Stimulated activated CD8-positive, alpha-beta memory T cell treated with anti-CD3 and anti-CD28 coated beads, Interleukin-2, amount 100 ng/mL, for 48 hours (primary cell): ENCODE measurements around the gene ADAM30.
A peak's percentile ranks its signal among the peaks of the same experiment; 100 is the strongest.
"Not testable (repeated sequence)": the region's sequence is repeated elsewhere in the genome, so short reads cannot be mapped to it uniquely, and the experiment has no call there.

Source experiments
- DNase-seq, 2 donors: peaks; one replicate each; pipeline ENCODE4 v3.0.0-alpha.2; 2020; ENCODE audit warnings: low read depth in 2 of 2

Gene ADAM30

DNA sequence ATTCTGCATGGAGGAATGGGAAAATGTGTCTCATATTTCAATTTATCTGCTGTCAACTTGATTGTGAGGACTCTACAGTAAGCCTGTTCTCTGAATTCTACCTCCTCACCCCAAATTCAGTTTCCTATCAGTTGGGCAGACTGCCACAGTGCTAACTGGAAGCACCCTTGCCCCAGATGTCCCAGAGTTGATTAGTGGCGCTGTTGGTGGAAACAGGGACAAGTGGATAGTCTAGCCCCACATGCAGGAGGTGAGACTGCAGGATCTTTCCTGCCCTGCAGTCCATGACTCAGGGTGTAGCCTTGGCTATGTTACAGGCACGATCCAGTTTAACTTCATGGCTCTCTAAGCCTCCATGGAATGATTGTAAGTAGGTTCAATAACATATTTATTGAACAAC is 22.1 kb downstream of the ADAM30 start:
- no peak for DNase-seq

GRCh38 chr1:119873135-119874015 is 22.9 kb downstream of the ADAM30 start:
- no peak for DNase-seq

DNA sequence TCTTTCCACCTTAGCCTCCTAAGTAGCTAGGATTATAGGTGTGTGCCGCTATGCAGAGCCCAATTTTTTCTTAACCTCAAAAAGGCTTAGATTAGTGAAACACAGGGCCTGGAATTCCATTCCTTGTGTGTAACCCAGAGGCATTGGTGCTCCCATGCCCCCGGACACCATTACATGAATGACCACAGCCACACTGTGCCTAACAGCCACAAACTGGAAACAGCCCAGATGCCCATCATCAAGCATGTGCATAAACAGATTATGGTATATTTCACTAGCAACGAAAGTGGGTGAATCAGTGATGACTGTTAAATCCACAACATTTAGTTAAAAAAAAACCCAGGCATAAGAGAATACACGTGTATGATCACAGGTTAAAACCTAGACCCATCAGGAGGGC is 24.4 kb downstream of the ADAM30 start:
- DNase-seq: no peak

- DNase-seq: peak; percentile 58 to 70
These were observed 25.3 kb downstream of the ADAM30 start for GRCh38 chr1:119870917-119871596.

DNA sequence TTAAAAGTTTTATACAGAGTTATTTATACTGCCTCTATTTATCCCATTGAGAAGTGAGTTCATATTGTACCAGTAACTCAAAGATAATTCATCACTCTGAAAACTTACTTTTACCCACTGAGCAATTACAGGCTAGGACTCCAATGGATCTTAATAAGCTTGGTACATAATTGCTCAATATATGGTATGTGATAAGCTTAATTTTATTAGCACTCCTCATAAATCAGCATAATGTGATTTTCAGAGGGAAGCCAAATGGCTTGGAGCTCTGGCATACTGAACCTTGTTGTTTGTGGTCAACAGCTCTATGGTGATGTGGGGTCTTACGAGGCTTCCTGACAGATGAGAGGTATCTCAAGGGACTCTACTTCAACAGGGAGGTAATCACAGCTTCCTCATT is 26.3 kb downstream of the ADAM30 start:
- DNase-seq: no peak

- no peak for DNase-seq
These were observed 28.1 kb downstream of the ADAM30 start for GRCh38 chr1:119868176-119868575.

DNA sequence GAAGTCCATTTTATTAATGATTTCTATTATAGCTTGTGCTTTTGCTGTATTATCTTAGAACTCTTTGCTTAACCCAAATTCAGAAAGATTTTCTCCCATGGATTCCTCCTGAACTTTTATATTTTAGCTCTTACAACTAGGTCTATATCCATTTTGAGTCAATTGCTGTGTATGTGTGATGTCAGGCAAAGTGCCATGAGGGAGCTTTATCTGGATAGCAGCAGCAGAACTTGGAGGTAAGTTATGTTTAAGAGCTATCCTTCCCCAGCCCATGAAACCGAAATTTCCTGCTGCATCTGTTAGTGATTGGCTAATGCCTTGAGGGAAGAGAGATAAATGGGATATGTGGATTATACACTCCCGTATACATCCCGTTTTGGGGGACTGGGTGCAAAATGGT is 29.9 kb downstream of the ADAM30 start:
- DNase-seq: no peak

GRCh38 chr1:119865627-119866026 is 30.7 kb downstream of the ADAM30 start:
- no peak for DNase-seq

GRCh38 chr1:119862276-119862675 is 34.0 kb downstream of the ADAM30 start:
- DNase-seq: no peak

DNA sequence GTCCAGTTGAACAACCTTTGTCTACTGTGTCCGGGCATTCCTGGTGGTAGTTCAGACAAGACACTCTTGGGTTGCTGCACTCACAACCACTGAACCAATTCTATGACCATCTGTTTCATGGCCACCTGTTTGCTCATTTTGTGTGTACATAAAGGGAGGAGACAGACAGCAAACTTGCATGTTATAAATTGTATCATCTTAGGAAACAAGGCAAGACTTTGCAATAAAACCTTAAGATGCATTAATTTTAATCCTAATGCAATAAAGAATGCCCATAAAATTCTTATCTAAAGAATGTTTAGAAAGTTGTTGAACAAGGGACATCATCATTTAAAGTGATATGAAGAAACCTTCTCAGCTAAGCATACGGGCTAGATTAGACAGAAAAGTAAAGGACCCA is 34.8 kb downstream of the ADAM30 start:
- no peak for DNase-seq

GRCh38 chr1:119859647-119860046 is 36.7 kb downstream of the ADAM30 start:
- DNase-seq: no peak

- not testable (repeated sequence) for DNase-seq
These were observed 37.6 kb downstream of the ADAM30 start for GRCh38 chr1:119858556-119859214.

DNA sequence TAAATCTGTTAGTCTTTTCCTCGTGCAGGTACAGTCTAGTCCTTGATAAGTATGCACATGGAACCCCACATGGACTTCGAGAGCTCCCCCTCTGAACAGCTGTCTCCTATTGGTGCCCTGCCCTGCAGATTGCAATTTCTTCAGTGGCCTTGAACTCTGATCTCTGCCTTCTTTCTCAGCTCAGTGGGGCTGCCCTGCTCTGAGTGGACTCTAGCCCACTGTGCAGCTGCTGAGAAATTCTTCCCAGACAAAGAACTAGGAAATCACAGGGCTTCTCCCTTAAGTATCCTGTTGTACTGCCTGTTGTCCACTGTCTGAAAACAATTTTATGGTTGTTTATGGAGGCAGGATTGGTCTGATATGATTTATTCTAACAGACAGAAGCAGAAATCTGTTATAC is 38.2 kb downstream of the ADAM30 start:
- no peak for DNase-seq

DNA sequence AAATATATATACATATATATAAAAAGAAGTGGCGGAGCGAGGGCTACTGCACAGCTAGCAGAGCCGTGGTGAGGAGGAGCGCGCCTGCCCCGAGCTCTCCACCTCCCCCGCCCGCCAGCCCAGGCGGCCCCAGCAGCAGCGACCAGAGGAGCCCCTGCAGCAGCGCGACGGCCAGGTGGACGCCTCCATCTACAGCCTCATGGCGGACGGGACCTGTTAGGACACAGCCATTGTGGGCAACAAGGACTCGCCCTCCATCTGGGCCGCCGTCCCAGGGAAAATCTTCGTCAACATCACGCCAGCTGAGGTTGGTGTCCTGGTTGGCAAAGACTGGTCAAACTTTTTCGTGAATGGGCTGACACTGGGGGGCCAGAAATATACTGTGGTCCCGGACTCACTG is 43.2 kb downstream of the ADAM30 start:
- DNase-seq: no peak

DNA sequence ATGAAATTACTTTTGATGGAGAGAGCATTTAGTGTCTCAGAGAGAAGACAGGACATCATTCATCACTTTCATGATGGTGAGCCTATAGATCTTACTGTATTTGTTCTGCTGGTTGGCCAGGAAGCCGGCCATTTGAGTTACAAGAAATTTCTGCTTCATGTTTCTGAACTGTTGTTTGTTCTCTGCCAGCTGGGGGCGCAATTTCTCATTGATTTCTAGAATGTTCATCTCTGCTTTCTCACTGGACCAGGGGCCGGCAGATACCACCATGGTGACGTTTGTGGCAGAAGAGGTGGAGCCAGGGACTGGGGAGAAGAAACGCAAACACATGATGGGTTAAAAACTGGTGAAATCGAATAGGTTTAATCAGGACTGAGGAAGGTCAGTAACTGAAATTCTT is 52.1 kb downstream of the ADAM30 start:
- DNase-seq: not testable (repeated sequence)
